H1 (cell line): ENCODE results near the gene MOB4. TPM values are rescaled to one million over a fixed set of nuclear protein-coding genes. Genes with fewer than 3 reads are reported as not detected.

Source experiments
- CTCF ChIA-PET: fragments of 300-600 bp; sonication (Branson Sonifier 250); formaldehyde crosslinking; loops from one replicate; lab custom pipeline; 2021; ENCODE audit not compliant: partially characterized antibody; lab: Charles Lee
- POLR2A ChIA-PET: fragments of 300-600 bp; sonication (Branson Sonifier 250); formaldehyde crosslinking; loops from one replicate; lab custom pipeline; 2021; ENCODE audit warnings: inconsistent platforms; ENCODE audit not compliant: partially characterized antibody; lab: Charles Lee
- DNase-seq, 2 experiments: peaks; one replicate each; pipeline versions ENCODE4 v3.0.0 to v3.0.0-alpha.2; 2010 to 2022; ENCODE audit warnings: low spot score in 2 of 2, low read depth in 1 of 2, mixed read lengths in 1 of 2
- FAIRE-seq: peaks from 2 replicates; lab custom pipeline; 2011; peaks lifted over from hg19 to GRCh38; lab: Jason Lieb, UNC
- H2AFZ ChIP-seq: 2 replicates; pipeline ENCODE4 v1.8.1; 2012; ENCODE audit warnings: low read length, inconsistent platforms
- H2AK5ac ChIP-seq: 2 replicates; pipeline ENCODE4 v1.6.1; 2013; ENCODE audit warnings: low read depth, low read length
- H2BK120ac ChIP-seq: replicated peaks from 2 replicates; pipeline ENCODE3; 2013; ENCODE audit warnings: low read depth, low read length, inconsistent platforms
- H2BK12ac ChIP-seq: 2 replicates; pipeline ENCODE4 v1.6.1; 2013; ENCODE audit warnings: low read depth, low read length
- H2BK15ac ChIP-seq: 2 replicates; pipeline ENCODE4 v1.6.1; 2013; ENCODE audit warnings: low read length
- H2BK20ac ChIP-seq: 2 replicates; pipeline ENCODE4 v1.6.1; 2013; ENCODE audit warnings: low read length
- H2BK5ac ChIP-seq: 2 replicates; pipeline ENCODE4 v1.6.1; 2013; ENCODE audit warnings: low read depth, low read length
- H3K14ac ChIP-seq: 2 replicates; pipeline ENCODE4 v1.6.1; 2013; ENCODE audit warnings: inconsistent platforms; ENCODE audit not compliant: insufficient read length
- H3K18ac ChIP-seq: 2 replicates; pipeline ENCODE4 v1.6.1; 2013; ENCODE audit warnings: low read length; ENCODE audit errors: extremely low read depth
- H3K23ac ChIP-seq: 2 replicates; pipeline ENCODE4 v1.6.1; 2013; ENCODE audit warnings: inconsistent platforms; ENCODE audit not compliant: insufficient read length
- H3K23me2 ChIP-seq: 2 replicates; pipeline ENCODE4 v1.6.1; 2013; ENCODE audit warnings: low read depth, low read length
- H3K27ac ChIP-seq: 2 replicates; pipeline ENCODE4 v1.6.1; 2011; ENCODE audit warnings: low read depth, low read length, inconsistent platforms
- H3K27me3 ChIP-seq, 4 experiments: replicated peaks in 1 of 4; 1 replicate in 1 of 4; 2 replicates in 3 of 4; pipeline versions ENCODE4 v1.6.1 to v1.8.1; 2011 to 2013; ENCODE audit warnings: low read length in 3 of 4, mild to moderate bottlenecking in 3 of 4, inconsistent platforms in 2 of 4, mixed read lengths in 2 of 4, moderate library complexity in 1 of 4; ENCODE audit not compliant: control insufficient read depth in 3 of 4, insufficient read depth in 3 of 4; ENCODE audit errors: extremely low read depth in 1 of 4
- H3K36me3 ChIP-seq, 4 experiments: 2 replicates each; pipeline versions ENCODE4 v1.6.1 to v1.8.1; 2011 to 2013; ENCODE audit warnings: mild to moderate bottlenecking in 4 of 4, low read length in 3 of 4, moderate library complexity in 2 of 4, control low read depth in 1 of 4, inconsistent platforms in 1 of 4; ENCODE audit not compliant: insufficient read depth in 4 of 4, control insufficient read depth in 2 of 4
- H3K4ac ChIP-seq: replicated peaks from 2 replicates; pipeline ENCODE3; 2013; ENCODE audit warnings: low read length, low read depth, mixed read lengths, inconsistent platforms; ENCODE audit not compliant: insufficient read length
- H3K4me1 ChIP-seq, 4 experiments: replicated peaks in 1 of 4; 1 replicate in 1 of 4; 2 replicates in 3 of 4; pipeline versions ENCODE4 v1.6.1 to v1.8.1; 2011 to 2013; ENCODE audit warnings: low read length in 3 of 4, inconsistent platforms in 2 of 4, mixed read lengths in 1 of 4; ENCODE audit not compliant: insufficient read depth in 4 of 4, control insufficient read depth in 3 of 4
- H3K4me2 ChIP-seq, 2 experiments: 2 replicates each; pipeline versions ENCODE4 v1.6.1 to v1.8.1; 2011 to 2013; ENCODE audit warnings: low read depth in 2 of 2, low read length in 2 of 2, control low read depth in 1 of 2, inconsistent platforms in 1 of 2, mild to moderate bottlenecking in 1 of 2; ENCODE audit not compliant: insufficient read depth in 1 of 2
- H3K4me3 ChIP-seq, 4 experiments: fragments of 200-600, 300-600 bp in 1 of 4; sonication (generic), shearing (Covaris generic), sonication (Bioruptor Twin) in 1 of 4; 2 replicates each; pipeline versions ENCODE4 v1.5.1 to v1.8.1; 2011 to 2016; ENCODE audit warnings: low read length in 4 of 4, low read depth in 3 of 4, control low read depth in 2 of 4, inconsistent platforms in 2 of 4, mild to moderate bottlenecking in 2 of 4, mixed read lengths in 1 of 4, moderate library complexity in 1 of 4; ENCODE audit not compliant: insufficient read depth in 2 of 4; ENCODE audit errors: extremely low read depth in 1 of 4
- H3K56ac ChIP-seq: replicated peaks from 2 replicates; pipeline ENCODE3; 2013; ENCODE audit warnings: low read depth, mild to moderate bottlenecking, mixed read lengths, low read length, inconsistent platforms; ENCODE audit not compliant: insufficient read length
- H3K79me1 ChIP-seq: 2 replicates; pipeline ENCODE4 v1.6.1; 2013; ENCODE audit warnings: low read depth, low read length, control low read depth
- H3K79me2 ChIP-seq, 2 experiments: 2 replicates each; pipeline versions ENCODE4 v1.6.1 to v1.8.1; 2012 to 2013; ENCODE audit warnings: low read length in 2 of 2, mild to moderate bottlenecking in 2 of 2, inconsistent platforms in 1 of 2; ENCODE audit not compliant: insufficient read depth in 2 of 2, control insufficient read depth in 1 of 2
- H3K9ac ChIP-seq, 4 experiments: replicated peaks in 1 of 4; 1 replicate in 1 of 4; 2 replicates in 3 of 4; pipeline versions ENCODE4 v1.6.1 to v1.8.1; 2011 to 2013; ENCODE audit warnings: low read depth in 3 of 4, low read length in 3 of 4, control low read depth in 2 of 4, mild to moderate bottlenecking in 2 of 4, moderate library complexity in 2 of 4, inconsistent platforms in 1 of 4; ENCODE audit errors: extremely low read depth in 1 of 4
- H3K9me3 ChIP-seq, 2 experiments: 2 replicates each; pipeline versions ENCODE4 v1.6.1 to v1.8.1; 2012 to 2013; ENCODE audit warnings: mild to moderate bottlenecking in 2 of 2, moderate library complexity in 2 of 2, control low read depth in 1 of 2, inconsistent platforms in 1 of 2, low read depth in 1 of 2, low read length in 1 of 2, mixed read lengths in 1 of 2; ENCODE audit not compliant: insufficient read depth in 2 of 2
- H4K20me1 ChIP-seq, 2 experiments: replicated peaks in 1 of 2; 2 replicates each; pipeline versions ENCODE3 to v1.8.1; 2011 to 2013; ENCODE audit warnings: inconsistent platforms in 2 of 2, low read length in 2 of 2, mild to moderate bottlenecking in 1 of 2; ENCODE audit not compliant: insufficient read depth in 2 of 2, control insufficient read depth in 1 of 2
- H4K5ac ChIP-seq: 2 replicates; pipeline ENCODE4 v1.6.1; 2013; ENCODE audit warnings: low read length, low read depth, mixed read lengths, inconsistent platforms; ENCODE audit not compliant: insufficient read length
- H4K8ac ChIP-seq: 2 replicates; pipeline ENCODE4 v1.8.0; 2013; ENCODE audit warnings: mild to moderate bottlenecking, moderate library complexity, low read length, inconsistent platforms; ENCODE audit not compliant: insufficient read depth; ENCODE audit errors: extremely low read depth
- H4K91ac ChIP-seq: replicated peaks from 2 replicates; pipeline ENCODE3; 2013; ENCODE audit warnings: low read length, mixed read lengths, inconsistent platforms; ENCODE audit not compliant: insufficient read length
- TEAD4 ChIP-seq: IDR thresholded peaks from 2 replicates; pipeline ENCODE4 v1.6.1; 2012; ENCODE audit warnings: low read depth, low read length, inconsistent platforms, mixed read lengths
- WGBS, 2 experiments: shearing (Covaris generic) in 1 of 2; methylation state at CpG; one replicate each; pipeline versions ENCODE4 v1.1.6 to v1.1.7; 2013 to 2015; ENCODE audit warnings: low lambda C conversion rate in 2 of 2, mixed read lengths in 2 of 2, inconsistent platforms in 1 of 2, low coverage in 1 of 2, missing lambda C conversion rate in 1 of 2; ENCODE audit not compliant: insufficient replicate concordance in 2 of 2, insufficient coverage in 1 of 2, insufficient read length in 1 of 2; ENCODE audit errors: extremely low coverage in 1 of 2, missing lambda C conversion rate in 1 of 2; 5-methylcytosine and 5-hydroxymethylcytosine counted together
- polyA plus RNA-seq, 7 experiments: library from polyadenylated mRNA; depleted of rRNA in 3 of 7; stranded (reverse) in 5 of 7; unstranded in 2 of 7; fragments of >200 nt in 5 of 7; fragments of 200-250 nt in 2 of 7; gene quantifications; 1 replicate in 5 of 7; 2 replicates in 1 of 7; 4 replicates in 1 of 7; pipeline versions ENCODE4 v1.2.1 to v1.2.3, GENCODE V29; 2011 to 2013; ENCODE audit warnings: missing spikeins in 2 of 7, mixed read lengths in 2 of 7
- total RNA-seq: library from RNA; stranded (reverse); fragmentation: NEBNext Ultra II Directional; extraction: Animal tissue kit (Norgen Biotek cat#: 25700); gene quantifications from 2 replicates; pipeline ENCODE4 v1.2.1, GENCODE V29; 2021
- TF ChIP-seq, protein P1 (sequence below): IDR thresholded peaks from 2 replicates; pipeline ENCODE4 v1.6.1; 2012; ENCODE audit warnings: inconsistent platforms

MOB4 gene
- total and polyA plus RNA-seq, 2 of the 8 experiments (the other 6 are each of a cell fraction or from before 2014, with no cell fraction given) = 51.5 to 54.2 TPM

DNA sequence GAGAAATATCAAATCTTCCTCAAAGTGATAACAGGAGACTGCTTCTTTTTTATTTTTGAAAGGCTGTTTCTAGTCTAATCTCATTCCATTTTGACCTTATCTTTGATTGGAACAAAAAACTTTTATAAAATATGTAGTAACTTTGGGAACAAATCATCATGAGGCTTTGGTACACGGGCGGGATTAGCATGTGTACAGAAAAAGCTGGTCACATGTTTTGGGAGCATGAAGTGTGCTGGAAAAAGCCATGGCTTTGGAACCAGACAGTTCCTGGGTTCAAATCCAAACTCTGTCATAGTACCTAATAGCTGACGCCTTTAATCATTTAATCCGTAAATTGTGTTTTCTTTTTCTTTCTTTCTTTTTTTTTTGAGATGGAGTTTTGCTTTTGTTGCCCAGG lies 81.3 kb downstream of the MOB4 start:
- Histone ChIP-seq H2BK20ac (no peak overlapping the region), H3K79me1 (no peaks in the 10 kb centered on the region), H2BK15ac (no peak overlapping the region), H2AFZ (no peak overlapping the region), H2AK5ac (no peak overlapping the region), H3K27ac (no peak overlapping the region), H3K4me1 (peaks cover 0 to 7% (median 5%) of the 10 kb centered on the region in 4 experiments; a peak in 5 of 7 replicates), H4K8ac (no peak overlapping the region), H3K4me2 (peak overlapping the region in 1 of 2 experiments; percentile 47; a peak in 1 of 4 replicates), H4K20me1 (no peaks in the 10 kb centered on the region), H3K23me2 (0 out of 2 replicates have a peak, but pooled peaks cover 2% of the 10 kb centered on the region), H3K27me3 (no peaks in the 10 kb centered on the region), H3K4me3 (no peak overlapping the region), H3K79me2 (no peaks in the 10 kb centered on the region), H3K14ac (no peak overlapping the region), H4K91ac (no peak overlapping the region), H3K4ac (peak overlapping the region; percentile 76), H2BK120ac (peak overlapping the region; percentile 86), H3K23ac (no peak overlapping the region), H2BK12ac (peak overlapping the region; percentile 77; the same call in 1 of the 2 replicates), H3K9me3 (no peaks in the 10 kb centered on the region), H2BK5ac (no peak overlapping the region), H3K18ac (no peak overlapping the region), H3K36me3 (no peaks in the 10 kb centered on the region), H3K56ac (no peak overlapping the region), H4K5ac (peak overlapping the region; percentile 47), H3K9ac (no peak overlapping the region)
- no peak for TF ChIP-seq TEAD4
- TF ChIP-seq, protein P1, sequence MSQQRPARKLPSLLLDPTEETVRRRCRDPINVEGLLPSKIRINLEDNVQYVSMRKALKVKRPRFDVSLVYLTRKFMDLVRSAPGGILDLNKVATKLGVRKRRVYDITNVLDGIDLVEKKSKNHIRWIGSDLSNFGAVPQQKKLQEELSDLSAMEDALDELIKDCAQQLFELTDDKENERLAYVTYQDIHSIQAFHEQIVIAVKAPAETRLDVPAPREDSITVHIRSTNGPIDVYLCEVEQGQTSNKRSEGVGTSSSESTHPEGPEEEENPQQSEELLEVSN = peak; percentile 42; the same call in 1 of the 2 replicates
- DNase-seq (no peak), FAIRE-seq (no peak)
- 93% methylated on average over 4 of the region's 4 CpGs; no CpG with 5 or more reads in 1 of the 2 experiments for WGBS, 2 experiments
- ChIA-PET POLR2A (interaction anchor here (1.2 to 2.6 kb wide), 4 partner anchors 10 to 96 kb away, joined by 4 to 12 read pairs (median 8); partner anchors contain the start of genes HSPD1, HSPE1 and MOB4), CTCF (interaction anchor here (1.3 to 1.4 kb wide), 2 partner anchors 39 to 99 kb away, joined by 3 read pairs; no protein-coding TSS in a partner anchor)
